Smooth muscle cell of the brain vasculature (primary cell): ENCODE data around the gene KIAA1958.
"Not testable (repeated sequence)": the region's sequence is repeated elsewhere in the genome, so short reads cannot be mapped to it uniquely, and the experiment has no call there.

ENCODE experiments used
- DNase-seq: peaks from one replicate; pipeline ENCODE4 v3.0.0-alpha.2; 2012; ENCODE audit warnings: low read depth, low spot score

KIAA1958 gene

GRCh38 chr9:112555101-112555643 lies 68.5 kb downstream of the KIAA1958 start:
- DNase-seq = no peak

- no peak for DNase-seq
These were observed 69.3 kb downstream of the KIAA1958 start for GRCh38 chr9:112555844-112556482.

GRCh38 chr9:112556497-112557442 lies 70.1 kb downstream of the KIAA1958 start:
- DNase-seq = no peak

GRCh38 chr9:112558476-112558875 lies 71.8 kb downstream of the KIAA1958 start:
- no peak for DNase-seq

GRCh38 chr9:112558978-112559377 lies 72.4 kb downstream of the KIAA1958 start:
- DNase-seq = no peak

- DNase-seq = no peak
These were observed 73.2 kb downstream of the KIAA1958 start for GRCh38 chr9:112559629-112560413.

- no peak for DNase-seq
These were observed 75.8 kb downstream of the KIAA1958 start for GRCh38 chr9:112562235-112562958.

- no peak for DNase-seq
These were observed 82.6 kb downstream of the KIAA1958 start for GRCh38 chr9:112569186-112569585.

GRCh38 chr9:112570671-112571167 lies 84.1 kb downstream of the KIAA1958 start:
- DNase-seq = no peak

- no peak for DNase-seq
These were observed 85.2 kb downstream of the KIAA1958 start for GRCh38 chr9:112571624-112572355.

GRCh38 chr9:112572416-112572815 lies 85.8 kb downstream of the KIAA1958 start:
- no peak for DNase-seq

- no peak for DNase-seq
These were observed 87.4 kb downstream of the KIAA1958 start for GRCh38 chr9:112574008-112574407.

- DNase-seq = no peak
These were observed 88.5 kb downstream of the KIAA1958 start for GRCh38 chr9:112575107-112575506.

- no peak for DNase-seq
These were observed 95.0 kb downstream of the KIAA1958 start for GRCh38 chr9:112581469-112582176.

- no peak for DNase-seq
These were observed 96.0 kb downstream of the KIAA1958 start for GRCh38 chr9:112582371-112583262.

GRCh38 chr9:112586599-112587155 lies 100.0 kb downstream of the KIAA1958 start:
- no peak for DNase-seq

GRCh38 chr9:112591875-112592274 lies 105.2 kb downstream of the KIAA1958 start:
- DNase-seq = not testable (repeated sequence)

GRCh38 chr9:112599732-112600131 lies 113.1 kb downstream of the KIAA1958 start:
- no peak for DNase-seq
